GM04503 (cell line): ENCODE data around the gene CAPSL.
"Not testable (repeated sequence)": the region's sequence is repeated elsewhere in the genome, so short reads cannot be mapped to it uniquely, and the experiment has no call there.

Source experiments
- DNase-seq: peaks from one replicate; pipeline ENCODE4 v3.0.0-alpha.2; 2012; ENCODE audit warnings: low read depth

The CAPSL gene

GRCh38 chr5:35876454-35876853 is 62.0 kb downstream of the CAPSL start:
- DNase-seq = no peak

GRCh38 chr5:35870605-35871004 is 67.8 kb downstream of the CAPSL start:
- no peak for DNase-seq

- DNase-seq = no peak
Observed at GRCh38 chr5:35869685-35870277, 68.6 kb downstream of the CAPSL start.

- DNase-seq = no peak
Observed at GRCh38 chr5:35867998-35868397, 70.4 kb downstream of the CAPSL start.

- no peak for DNase-seq
Observed at GRCh38 chr5:35863159-35863558, 75.3 kb downstream of the CAPSL start.

- DNase-seq = no peak
Observed at GRCh38 chr5:35862126-35862525, 76.3 kb downstream of the CAPSL start.

- DNase-seq = no peak
Observed at GRCh38 chr5:35861718-35862117, 76.7 kb downstream of the CAPSL start.

GRCh38 chr5:35860686-35861085 is 77.7 kb downstream of the CAPSL start:
- peak; percentile 90 for DNase-seq

GRCh38 chr5:35859101-35859661 is 79.2 kb downstream of the CAPSL start:
- DNase-seq = no peak

GRCh38 chr5:35857606-35858205 is 80.7 kb downstream of the CAPSL start:
- DNase-seq = peak; percentile 82

- DNase-seq = no peak
Observed at GRCh38 chr5:35856765-35857351, 81.6 kb downstream of the CAPSL start, which contains the start of gene IL7R. Gene IL7R, plus strand, starts transcription at chr5:35856891. Its CDS starts 87 bp downstream, at chr5:35856978.

- DNase-seq = not testable (repeated sequence)
Observed at GRCh38 chr5:35856186-35856764, 82.1 kb downstream of the CAPSL start.

- no peak for DNase-seq
Observed at GRCh38 chr5:35855187-35855586, 83.2 kb downstream of the CAPSL start.
